Ishikawa (cell line): ENCODE results near the gene NUDT16.

Experiments used
- CEBPB ChIP-seq: IDR thresholded peaks from 2 replicates; pipeline ENCODE4 v1.6.1; 2012
- CREB1 ChIP-seq: IDR thresholded peaks from 2 replicates; pipeline ENCODE4 v1.6.1; 2012; ENCODE audit warnings: low read depth
- EGR1 ChIP-seq: IDR thresholded peaks from 2 replicates; pipeline ENCODE4 v1.6.1; 2012
- EP300 ChIP-seq: IDR thresholded peaks from 2 replicates; pipeline ENCODE4 v1.6.1; 2012; ENCODE audit warnings: borderline replicate concordance
- FOXM1 ChIP-seq: IDR thresholded peaks from 2 replicates; pipeline ENCODE4 v1.6.1; 2012; ENCODE audit warnings: low read depth, borderline replicate concordance
- MAX ChIP-seq: IDR thresholded peaks from 2 replicates; pipeline ENCODE4 v1.6.1; 2012
- NFIC ChIP-seq: IDR thresholded peaks from 2 replicates; pipeline ENCODE4 v1.6.1; 2012
- RAD21 ChIP-seq: IDR thresholded peaks from 2 replicates; pipeline ENCODE4 v1.6.1; 2012; ENCODE audit warnings: low read depth
- TAF1 ChIP-seq: IDR thresholded peaks from 2 replicates; pipeline ENCODE4 v1.6.1; 2012; ENCODE audit warnings: low read depth, mild to moderate bottlenecking
- TCF12 ChIP-seq: IDR thresholded peaks from 2 replicates; pipeline ENCODE4 v1.6.1; 2012; ENCODE audit warnings: low read depth
- TEAD4 ChIP-seq: IDR thresholded peaks from 2 replicates; pipeline ENCODE4 v1.6.1; 2012
- YY1 ChIP-seq: IDR thresholded peaks from 2 replicates; pipeline ENCODE4 v1.6.1; 2012; ENCODE audit warnings: low read depth
- ZBTB7A ChIP-seq: IDR thresholded peaks from 2 replicates; pipeline ENCODE4 v1.6.1; 2012; ENCODE audit warnings: low read depth
- TF ChIP-seq, protein P1 (sequence below): IDR thresholded peaks from 2 replicates; pipeline ENCODE4 v1.6.1; 2012; ENCODE audit warnings: low read depth, mild to moderate bottlenecking
- TF ChIP-seq, protein P2 (sequence below): IDR thresholded peaks from 2 replicates; pipeline ENCODE4 v1.6.1; 2012

NUDT16 gene

GRCh38 chr3:131387796-131388489, 6.4 kb downstream of the NUDT16 start:
- TF ChIP-seq EGR1 (no peak), CREB1 (no peak), TAF1 (no peak), CEBPB (no peak), ZBTB7A (no peak), YY1 (no peak), NFIC (no peak), TEAD4 (no peak), RAD21 (no peak), EP300 (no peak)
- TF ChIP-seq, protein P1, sequence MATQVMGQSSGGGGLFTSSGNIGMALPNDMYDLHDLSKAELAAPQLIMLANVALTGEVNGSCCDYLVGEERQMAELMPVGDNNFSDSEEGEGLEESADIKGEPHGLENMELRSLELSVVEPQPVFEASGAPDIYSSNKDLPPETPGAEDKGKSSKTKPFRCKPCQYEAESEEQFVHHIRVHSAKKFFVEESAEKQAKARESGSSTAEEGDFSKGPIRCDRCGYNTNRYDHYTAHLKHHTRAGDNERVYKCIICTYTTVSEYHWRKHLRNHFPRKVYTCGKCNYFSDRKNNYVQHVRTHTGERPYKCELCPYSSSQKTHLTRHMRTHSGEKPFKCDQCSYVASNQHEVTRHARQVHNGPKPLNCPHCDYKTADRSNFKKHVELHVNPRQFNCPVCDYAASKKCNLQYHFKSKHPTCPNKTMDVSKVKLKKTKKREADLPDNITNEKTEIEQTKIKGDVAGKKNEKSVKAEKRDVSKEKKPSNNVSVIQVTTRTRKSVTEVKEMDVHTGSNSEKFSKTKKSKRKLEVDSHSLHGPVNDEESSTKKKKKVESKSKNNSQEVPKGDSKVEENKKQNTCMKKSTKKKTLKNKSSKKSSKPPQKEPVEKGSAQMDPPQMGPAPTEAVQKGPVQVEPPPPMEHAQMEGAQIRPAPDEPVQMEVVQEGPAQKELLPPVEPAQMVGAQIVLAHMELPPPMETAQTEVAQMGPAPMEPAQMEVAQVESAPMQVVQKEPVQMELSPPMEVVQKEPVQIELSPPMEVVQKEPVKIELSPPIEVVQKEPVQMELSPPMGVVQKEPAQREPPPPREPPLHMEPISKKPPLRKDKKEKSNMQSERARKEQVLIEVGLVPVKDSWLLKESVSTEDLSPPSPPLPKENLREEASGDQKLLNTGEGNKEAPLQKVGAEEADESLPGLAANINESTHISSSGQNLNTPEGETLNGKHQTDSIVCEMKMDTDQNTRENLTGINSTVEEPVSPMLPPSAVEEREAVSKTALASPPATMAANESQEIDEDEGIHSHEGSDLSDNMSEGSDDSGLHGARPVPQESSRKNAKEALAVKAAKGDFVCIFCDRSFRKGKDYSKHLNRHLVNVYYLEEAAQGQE = no peak

GRCh38 chr3:131388490-131388799, 6.9 kb downstream of the NUDT16 start:
- TF ChIP-seq EGR1 (no peak), MAX (no peak), TAF1 (no peak), YY1 (no peak), EP300 (no peak), TEAD4 (no peak), TCF12 (no peak), FOXM1 (no peak)
- TF ChIP-seq, protein P1 = no peak
- TF ChIP-seq, protein P2, sequence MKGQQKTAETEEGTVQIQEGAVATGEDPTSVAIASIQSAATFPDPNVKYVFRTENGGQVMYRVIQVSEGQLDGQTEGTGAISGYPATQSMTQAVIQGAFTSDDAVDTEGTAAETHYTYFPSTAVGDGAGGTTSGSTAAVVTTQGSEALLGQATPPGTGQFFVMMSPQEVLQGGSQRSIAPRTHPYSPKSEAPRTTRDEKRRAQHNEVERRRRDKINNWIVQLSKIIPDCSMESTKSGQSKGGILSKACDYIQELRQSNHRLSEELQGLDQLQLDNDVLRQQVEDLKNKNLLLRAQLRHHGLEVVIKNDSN = no peak

GRCh38 chr3:131390331-131390730, 8.8 kb downstream of the NUDT16 start:
- TF ChIP-seq TEAD4 = no peak
- no peak for TF ChIP-seq ZBTB7A
- TF ChIP-seq FOXM1 = no peak
- no peak for TF ChIP-seq YY1
- TF ChIP-seq, protein P2 = no peak
- no peak for TF ChIP-seq TAF1
- TF ChIP-seq CREB1 = no peak
- no peak for TF ChIP-seq NFIC
- no peak for TF ChIP-seq RAD21
- TF ChIP-seq TCF12 = no peak
- TF ChIP-seq EP300 = no peak

DNA sequence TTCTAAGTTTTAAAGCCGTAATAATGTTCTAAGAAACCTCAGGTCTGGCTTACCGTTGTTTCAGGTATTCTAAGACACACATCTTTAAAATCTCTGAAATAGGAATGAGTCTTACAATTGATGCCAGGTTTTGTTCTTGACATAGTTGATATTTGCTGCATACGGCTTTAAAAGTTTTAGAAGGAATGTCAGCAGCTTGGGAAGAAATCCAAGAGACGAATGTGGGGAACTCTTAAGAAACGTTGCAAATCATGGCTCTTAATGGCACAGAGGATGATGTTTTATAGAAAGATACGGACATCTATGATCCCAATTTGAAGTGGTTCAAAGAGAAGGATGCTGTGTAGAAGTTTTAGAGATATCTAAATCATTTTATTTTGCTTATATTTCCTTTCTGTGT, 11.5 kb downstream of the NUDT16 start:
- no peak for TF ChIP-seq RAD21
- no peak for TF ChIP-seq YY1
- no peak for TF ChIP-seq CREB1
- no peak for TF ChIP-seq NFIC
- TF ChIP-seq MAX = no peak
- no peak for TF ChIP-seq TAF1
- no peak for TF ChIP-seq TEAD4
- no peak for TF ChIP-seq ZBTB7A
- TF ChIP-seq EP300 = no peak
- TF ChIP-seq, protein P2 = no peak

DNA sequence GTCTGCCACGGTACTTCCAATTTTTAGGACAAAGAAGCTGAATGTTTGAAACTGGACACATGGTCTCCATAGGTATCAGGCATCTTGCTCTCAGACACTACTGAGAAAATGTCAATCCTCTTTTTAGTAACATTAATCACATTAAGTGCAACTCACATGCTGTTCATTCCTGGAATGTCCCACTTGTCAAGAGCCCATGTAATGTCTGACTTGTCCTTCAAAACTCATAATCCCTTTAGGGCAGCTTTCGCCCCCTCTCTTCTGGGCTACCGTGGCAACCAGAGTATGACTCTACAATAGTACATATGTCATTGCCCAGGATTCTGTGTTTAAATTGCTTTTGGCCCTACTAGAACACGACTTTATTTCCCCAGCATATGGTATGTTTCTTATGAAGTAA, 12.3 kb downstream of the NUDT16 start:
- TF ChIP-seq CREB1 = no peak
- TF ChIP-seq MAX = no peak
- no peak for TF ChIP-seq ZBTB7A
- no peak for TF ChIP-seq RAD21
- no peak for TF ChIP-seq CEBPB
- TF ChIP-seq EGR1 = no peak
- TF ChIP-seq TAF1 = no peak
- TF ChIP-seq, protein P2 = no peak
- TF ChIP-seq, protein P1 = no peak
- no peak for TF ChIP-seq FOXM1
- TF ChIP-seq NFIC = no peak
- no peak for TF ChIP-seq YY1
- no peak for TF ChIP-seq EP300
- TF ChIP-seq TCF12 = no peak
- no peak for TF ChIP-seq TEAD4
